Panc1 (cell line): ENCODE results near the gene C1orf141. TPM values are rescaled to one million over a fixed set of nuclear protein-coding genes. Genes with fewer than 3 reads are reported as not detected.

Experiments
- ATAC-seq: fragments of 200-7000 bp; cut with Tn5 transposase; 2 replicates; pipeline ENCODE4 v1.9.1; 2020; ENCODE audit warnings: mild to moderate bottlenecking, moderate library complexity
- BruUV-seq: library from RNA; stranded (reverse); fragments of 400-500 nt; replicated peaks from 2 replicates; lab custom pipeline; 2021; lab: Mats Ljungman, UMichigan
- CTCF ChIA-PET: fragments of 300-600 bp; sonication (Branson Sonifier 250); formaldehyde crosslinking; loops from one replicate; lab custom pipeline; 2022; ENCODE audit warnings: antibody characterized with exemption; lab: Charles Lee
- POLR2A ChIA-PET: fragments of 300-600 bp; sonication (Branson Sonifier 250); formaldehyde crosslinking; loops from one replicate; lab custom pipeline; 2022; ENCODE audit warnings: antibody characterized with exemption; lab: Charles Lee
- DNase-seq: peaks from one replicate; pipeline ENCODE4 v3.0.0-alpha.2; 2010; ENCODE audit warnings: low read depth, low spot score
- H3K27ac ChIP-seq: 2 replicates; pipeline ENCODE4 v1.5.1; 2011; ENCODE audit warnings: mild to moderate bottlenecking, low read length, inconsistent platforms
- H3K27me3 ChIP-seq: fragments of 200-500 bp; sonication (Bioruptor generic); 2 replicates; pipeline ENCODE4 v1.6.0; 2014; ENCODE audit warnings: low read length, inconsistent platforms; ENCODE audit not compliant: control insufficient read depth, insufficient read depth
- H3K36me3 ChIP-seq: fragments of 200-500 bp; sonication (Bioruptor generic); 2 replicates; pipeline ENCODE4 v1.5.1; 2014; ENCODE audit warnings: inconsistent platforms, mild to moderate bottlenecking, low read length, moderate library complexity; ENCODE audit not compliant: control insufficient read depth, insufficient read depth
- H3K4me1 ChIP-seq: 2 replicates; pipeline ENCODE4 v1.5.1; 2011; ENCODE audit warnings: inconsistent platforms, mild to moderate bottlenecking, low read length, moderate library complexity; ENCODE audit not compliant: control insufficient read depth, insufficient read depth
- H3K4me3 ChIP-seq, 2 experiments: 2 replicates each; pipeline ENCODE4 v1.5.1; 2011 to 2012; ENCODE audit warnings: low read depth in 2 of 2, low read length in 2 of 2, mild to moderate bottlenecking in 2 of 2, inconsistent platforms in 1 of 2, moderate library complexity in 1 of 2
- H3K9me3 ChIP-seq: fragments of 200-500 bp; sonication (Bioruptor generic); 2 replicates; pipeline ENCODE4 v1.5.1; 2014; ENCODE audit warnings: low read depth, mild to moderate bottlenecking, inconsistent platforms, low read length, moderate library complexity; ENCODE audit not compliant: control insufficient read depth, insufficient read depth
- POLR2AphosphoS5 ChIP-seq: IDR thresholded peaks from 2 replicates; pipeline ENCODE4 v1.6.1; 2012; ENCODE audit warnings: mild to moderate bottlenecking, low read depth, low read length, moderate library complexity
- SIN3A ChIP-seq: IDR thresholded peaks from 2 replicates; pipeline ENCODE4 v1.6.1; 2012; ENCODE audit warnings: low read depth, mild to moderate bottlenecking, low read length, moderate library complexity, borderline replicate concordance; ENCODE audit not compliant: insufficient read depth
- TCF7L2 ChIP-seq: IDR thresholded peaks from 2 replicates; pipeline ENCODE4 v1.6.1; 2011; ENCODE audit warnings: mild to moderate bottlenecking, low read depth, low read length, inconsistent platforms
- in situ Hi-C: cut with HindIII; loops from 2 replicates; pipeline ENCODE4 v1.10.0; 2016; ENCODE audit warnings: low sequenced_read_pairs, low pct_unique_long_range_greater_than_20kb
- intact Hi-C: fragments of 100-400 bp; cut with micrococcal nuclease; formaldehyde crosslinking; loops from one replicate; pipeline ENCODE4 v1.10.0; 2022; ENCODE audit not compliant: unreplicated experiment
- total RNA-seq: library from RNA; stranded (reverse); gene quantifications from one replicate; pipeline ENCODE4 v1.2.1, GENCODE V29; 2021; ENCODE audit not compliant: unreplicated experiment
- TF ChIP-seq, protein P1 (sequence below): fragments of 450-650 bp; IDR thresholded peaks from 2 replicates; pipeline ENCODE4 v1.5.1; 2017; ENCODE audit warnings: mild to moderate bottlenecking
- TF ChIP-seq, protein P2 (sequence below), 2 experiments: IDR thresholded peaks; 2 replicates each; pipeline ENCODE4 v1.6.1; 2011 to 2012; ENCODE audit warnings: low read depth in 2 of 2, control low read depth in 1 of 2, low read length in 1 of 2, mild to moderate bottlenecking in 1 of 2, moderate library complexity in 1 of 2; ENCODE audit not compliant: insufficient read depth in 1 of 2

C1orf141 gene
- total RNA-seq, 1 experiment from 2014 or later: not detected

DNA sequence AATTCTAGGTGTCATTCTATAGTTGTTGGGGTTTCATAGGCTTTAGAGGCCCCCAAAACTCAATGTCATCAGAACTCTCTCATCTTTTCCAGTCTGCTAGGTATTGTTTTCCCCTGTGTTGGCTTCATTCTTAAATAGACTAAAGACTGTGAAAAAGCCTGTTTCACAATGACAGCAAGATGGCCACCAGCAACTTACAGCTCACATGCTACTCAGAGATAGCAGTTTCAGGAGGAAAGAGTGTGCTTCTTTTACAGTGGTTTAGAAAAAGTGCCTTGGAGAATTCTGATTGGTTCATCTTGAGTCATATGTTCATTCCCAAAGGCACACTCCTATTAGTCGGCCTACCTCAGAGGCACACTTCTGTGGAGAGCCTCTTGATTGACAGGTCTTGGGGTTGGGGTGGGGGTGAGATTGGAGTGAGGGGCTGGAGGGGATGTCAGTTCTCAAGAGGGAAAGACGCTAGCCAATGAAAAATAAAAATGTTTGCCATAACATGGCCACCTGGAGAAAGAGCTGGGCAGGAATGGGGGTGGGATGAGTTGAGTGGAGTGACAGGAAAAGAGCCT lies 40.0 kb upstream of the C1orf141 start:
- Histone ChIP-seq H3K4me3 (no peak overlapping the region), H3K27ac (no peak overlapping the region), H3K27me3 (no peaks in the 10 kb centered on the region), H3K4me1 (no peaks in the 10 kb centered on the region), H3K9me3 (no peaks in the 10 kb centered on the region), H3K36me3 (no peaks in the 10 kb centered on the region)
- in situ Hi-C loops: no loop called here
- intact Hi-C loops: no loop called here
- BruUV-seq: no TSS peak
- ChIA-PET POLR2A (no interaction called here), CTCF (no interaction called here)
- DNase-seq (no peak), ATAC-seq (no peak)
- TF ChIP-seq SIN3A (no peak), POLR2AphosphoS5 (no peak), TCF7L2 (no peak)
- TF ChIP-seq, protein P1, sequence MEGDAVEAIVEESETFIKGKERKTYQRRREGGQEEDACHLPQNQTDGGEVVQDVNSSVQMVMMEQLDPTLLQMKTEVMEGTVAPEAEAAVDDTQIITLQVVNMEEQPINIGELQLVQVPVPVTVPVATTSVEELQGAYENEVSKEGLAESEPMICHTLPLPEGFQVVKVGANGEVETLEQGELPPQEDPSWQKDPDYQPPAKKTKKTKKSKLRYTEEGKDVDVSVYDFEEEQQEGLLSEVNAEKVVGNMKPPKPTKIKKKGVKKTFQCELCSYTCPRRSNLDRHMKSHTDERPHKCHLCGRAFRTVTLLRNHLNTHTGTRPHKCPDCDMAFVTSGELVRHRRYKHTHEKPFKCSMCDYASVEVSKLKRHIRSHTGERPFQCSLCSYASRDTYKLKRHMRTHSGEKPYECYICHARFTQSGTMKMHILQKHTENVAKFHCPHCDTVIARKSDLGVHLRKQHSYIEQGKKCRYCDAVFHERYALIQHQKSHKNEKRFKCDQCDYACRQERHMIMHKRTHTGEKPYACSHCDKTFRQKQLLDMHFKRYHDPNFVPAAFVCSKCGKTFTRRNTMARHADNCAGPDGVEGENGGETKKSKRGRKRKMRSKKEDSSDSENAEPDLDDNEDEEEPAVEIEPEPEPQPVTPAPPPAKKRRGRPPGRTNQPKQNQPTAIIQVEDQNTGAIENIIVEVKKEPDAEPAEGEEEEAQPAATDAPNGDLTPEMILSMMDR: no peak
- TF ChIP-seq, protein P2, sequence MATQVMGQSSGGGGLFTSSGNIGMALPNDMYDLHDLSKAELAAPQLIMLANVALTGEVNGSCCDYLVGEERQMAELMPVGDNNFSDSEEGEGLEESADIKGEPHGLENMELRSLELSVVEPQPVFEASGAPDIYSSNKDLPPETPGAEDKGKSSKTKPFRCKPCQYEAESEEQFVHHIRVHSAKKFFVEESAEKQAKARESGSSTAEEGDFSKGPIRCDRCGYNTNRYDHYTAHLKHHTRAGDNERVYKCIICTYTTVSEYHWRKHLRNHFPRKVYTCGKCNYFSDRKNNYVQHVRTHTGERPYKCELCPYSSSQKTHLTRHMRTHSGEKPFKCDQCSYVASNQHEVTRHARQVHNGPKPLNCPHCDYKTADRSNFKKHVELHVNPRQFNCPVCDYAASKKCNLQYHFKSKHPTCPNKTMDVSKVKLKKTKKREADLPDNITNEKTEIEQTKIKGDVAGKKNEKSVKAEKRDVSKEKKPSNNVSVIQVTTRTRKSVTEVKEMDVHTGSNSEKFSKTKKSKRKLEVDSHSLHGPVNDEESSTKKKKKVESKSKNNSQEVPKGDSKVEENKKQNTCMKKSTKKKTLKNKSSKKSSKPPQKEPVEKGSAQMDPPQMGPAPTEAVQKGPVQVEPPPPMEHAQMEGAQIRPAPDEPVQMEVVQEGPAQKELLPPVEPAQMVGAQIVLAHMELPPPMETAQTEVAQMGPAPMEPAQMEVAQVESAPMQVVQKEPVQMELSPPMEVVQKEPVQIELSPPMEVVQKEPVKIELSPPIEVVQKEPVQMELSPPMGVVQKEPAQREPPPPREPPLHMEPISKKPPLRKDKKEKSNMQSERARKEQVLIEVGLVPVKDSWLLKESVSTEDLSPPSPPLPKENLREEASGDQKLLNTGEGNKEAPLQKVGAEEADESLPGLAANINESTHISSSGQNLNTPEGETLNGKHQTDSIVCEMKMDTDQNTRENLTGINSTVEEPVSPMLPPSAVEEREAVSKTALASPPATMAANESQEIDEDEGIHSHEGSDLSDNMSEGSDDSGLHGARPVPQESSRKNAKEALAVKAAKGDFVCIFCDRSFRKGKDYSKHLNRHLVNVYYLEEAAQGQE (IDR thresholded peaks at IDR 0.05; ENCODE audit: insufficient read depth in 1 of 2, low read depth in 2 of 2, low read length in 1 of 2): no peak

DNA sequence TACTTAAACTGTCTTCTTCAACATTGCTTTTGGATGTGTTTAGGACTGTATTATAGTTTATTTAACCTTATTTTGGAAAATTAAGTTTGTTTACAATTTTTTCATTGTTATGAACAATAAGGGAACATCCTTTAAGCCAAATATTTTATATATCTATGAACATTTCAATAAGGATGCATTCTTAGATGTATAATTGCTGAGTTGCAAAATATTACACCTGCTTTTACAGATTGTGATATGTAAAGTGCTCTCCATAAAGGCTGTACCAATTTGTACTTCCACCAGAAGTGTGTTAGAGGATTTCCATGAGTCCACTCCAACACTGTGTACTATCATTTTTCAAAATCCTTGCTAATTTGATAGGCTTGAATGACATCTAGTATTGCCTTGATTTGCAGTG lies 39.2 kb upstream of the C1orf141 start:
- no peak for ATAC-seq
- Histone ChIP-seq H3K36me3 (no peaks in the 10 kb centered on the region), H3K27me3 (no peaks in the 10 kb centered on the region), H3K9me3 (no peaks in the 10 kb centered on the region), H3K27ac (no peak overlapping the region), H3K4me1 (no peaks in the 10 kb centered on the region), H3K4me3 (no peak overlapping the region)
- ChIA-PET CTCF (no interaction called here), POLR2A (no interaction called here)
- DNase-seq: no peak
- in situ Hi-C loops: no loop called here
- TF ChIP-seq, protein P1: no peak
- TF ChIP-seq, protein P2 (IDR thresholded peaks at IDR 0.05; ENCODE audit: insufficient read depth in 1 of 2, low read depth in 2 of 2, low read length in 1 of 2): no peak
- no peak for TF ChIP-seq SIN3A
- TF ChIP-seq TCF7L2: no peak
- TF ChIP-seq POLR2AphosphoS5: no peak
- intact Hi-C loops: no loop called here
- no TSS peak for BruUV-seq
